GM23248 (cell line): ENCODE results near the gene GDE1.

Experiments used
- EZH2 ChIP-seq: fragments of 200-600 bp; sonication (generic); IDR thresholded peaks from 2 replicates; pipeline ENCODE4 v1.6.1; 2018; ENCODE audit warnings: antibody characterized with exemption, mild to moderate bottlenecking; ENCODE audit not compliant: insufficient read depth, poor library complexity, severe bottlenecking
- EZH2phosphoT487 ChIP-seq: fragments of 200-600 bp; sonication (generic); IDR thresholded peaks from 2 replicates; pipeline ENCODE4 v1.6.1; 2018; ENCODE audit warnings: antibody characterized with exemption, moderate library complexity, mild to moderate bottlenecking, low read depth; ENCODE audit not compliant: insufficient read depth

DNA sequence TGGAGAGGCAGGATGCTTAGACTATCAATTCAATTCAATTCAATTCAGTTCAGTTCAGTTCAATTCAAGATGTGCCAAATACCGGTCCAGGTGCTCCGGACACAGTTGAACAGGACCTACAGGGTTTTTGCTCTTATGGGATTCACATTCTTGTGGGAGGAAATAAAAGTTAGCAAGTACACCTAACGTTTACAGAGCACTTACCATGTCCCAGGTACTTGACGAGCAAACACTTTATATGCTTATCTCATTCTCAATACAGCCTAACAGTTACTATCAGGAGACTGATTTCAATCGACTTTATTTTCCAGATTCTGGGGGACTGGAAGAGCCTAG is 467 bp upstream of the GDE1 start:
- TF ChIP-seq EZH2phosphoT487 = no peak
- no peak for TF ChIP-seq EZH2
